NB4 (cell line): ENCODE results near the gene NHLRC2.
"Not testable (repeated sequence)": the region's sequence is repeated elsewhere in the genome, so short reads cannot be mapped to it uniquely, and the experiment has no call there.

ENCODE experiments used
- DNase-seq: peaks from one replicate; pipeline ENCODE4 v3.0.0; 2010; ENCODE audit warnings: low read depth
- H3K4me3 ChIP-seq: one replicate; pipeline ENCODE4 v1.5.1; 2011; ENCODE audit warnings: mild to moderate bottlenecking, low read depth, low read length, moderate library complexity
- CTCF ChIP-seq: IDR thresholded peaks from one replicate; pipeline ENCODE4 v1.5.1; 2012; ENCODE audit warnings: low read depth, low read length
- MAX ChIP-seq: IDR thresholded peaks from 2 replicates; pipeline ENCODE4 v1.6.1; 2011; ENCODE audit warnings: low read depth, low read length
- MYC ChIP-seq: IDR thresholded peaks from 2 replicates; pipeline ENCODE4 v1.6.1; 2011; ENCODE audit warnings: low read depth, low read length
- POLR2A ChIP-seq: IDR thresholded peaks from 2 replicates; pipeline ENCODE4 v1.6.1; 2011; ENCODE audit warnings: mild to moderate bottlenecking; ENCODE audit not compliant: insufficient read length; ENCODE audit errors: extremely low read depth

Gene NHLRC2

GRCh38 chr10:113854013-113854760 is at the start of gene NHLRC2, which contains the start of gene DCLRE1A:
NHLRC2 (plus strand) TSS chr10:113854661; CDS start chr10:113854873, 212 bp downstream.
DCLRE1A (minus strand) TSS chr10:113854082; CDS start chr10:113853182, 900 bp downstream.
- peak; percentile 89 for DNase-seq
- H3K4me3 ChIP-seq: peak within 1 kb of the TSS; percentile 91

GRCh38 chr10:113806503-113806902 is 48.0 kb upstream of the NHLRC2 start:
- DNase-seq: no peak
- TF ChIP-seq POLR2A (no peak), CTCF (no peak), MYC (no peak), MAX (no peak)
- no peak overlapping the region for H3K4me3 ChIP-seq

More at GRCh38 chr10:113854013-113854760, at the start of gene NHLRC2, which contains the start of gene DCLRE1A:
- TF ChIP-seq MAX (peak; percentile 48), CTCF (no peak), MYC (0 out of 2 replicates have a peak, but pooled peaks have one; percentile 35), POLR2A (peak; percentile 6)

- H3K4me3 ChIP-seq: no peak overlapping the region
- TF ChIP-seq CTCF (no peak), MAX (no peak), MYC (no peak), POLR2A (no peak)
- no peak for DNase-seq
These were observed 46.3 kb upstream of the NHLRC2 start for GRCh38 chr10:113808168-113808567.

- not testable (repeated sequence) for DNase-seq
These were observed 39.8 kb upstream of the NHLRC2 start for GRCh38 chr10:113814700-113815099.

GRCh38 chr10:113819989-113820388 is 34.5 kb upstream of the NHLRC2 start:
- no peak overlapping the region for H3K4me3 ChIP-seq
- no peak for DNase-seq
- TF ChIP-seq CTCF (no peak), MAX (no peak), MYC (no peak), POLR2A (no peak)

More at GRCh38 chr10:113814700-113815099, 39.8 kb upstream of the NHLRC2 start:
- H3K4me3 ChIP-seq: not testable (repeated sequence)

GRCh38 chr10:113820507-113820906 is 34.0 kb upstream of the NHLRC2 start:
- DNase-seq: peak; percentile 25
- no peak overlapping the region for H3K4me3 ChIP-seq
- TF ChIP-seq CTCF (peak; percentile 43), MYC (no peak), POLR2A (no peak)

- not testable (repeated sequence) for DNase-seq, H3K4me3 ChIP-seq
These were observed 33.2 kb upstream of the NHLRC2 start for GRCh38 chr10:113821306-113821705.
